ENCODE results near the gene METTL26. TPM values are rescaled to one million over a fixed set of nuclear protein-coding genes. Genes with fewer than 3 reads are reported as not detected.

METTL26 gene
- total and polyA plus RNA-seq, 9 of the 15 experiments (the other 6 are each of a cell fraction or from before 2014, with no cell fraction given) = 7.3 to 262 (median 80.9) TPM

DNA sequence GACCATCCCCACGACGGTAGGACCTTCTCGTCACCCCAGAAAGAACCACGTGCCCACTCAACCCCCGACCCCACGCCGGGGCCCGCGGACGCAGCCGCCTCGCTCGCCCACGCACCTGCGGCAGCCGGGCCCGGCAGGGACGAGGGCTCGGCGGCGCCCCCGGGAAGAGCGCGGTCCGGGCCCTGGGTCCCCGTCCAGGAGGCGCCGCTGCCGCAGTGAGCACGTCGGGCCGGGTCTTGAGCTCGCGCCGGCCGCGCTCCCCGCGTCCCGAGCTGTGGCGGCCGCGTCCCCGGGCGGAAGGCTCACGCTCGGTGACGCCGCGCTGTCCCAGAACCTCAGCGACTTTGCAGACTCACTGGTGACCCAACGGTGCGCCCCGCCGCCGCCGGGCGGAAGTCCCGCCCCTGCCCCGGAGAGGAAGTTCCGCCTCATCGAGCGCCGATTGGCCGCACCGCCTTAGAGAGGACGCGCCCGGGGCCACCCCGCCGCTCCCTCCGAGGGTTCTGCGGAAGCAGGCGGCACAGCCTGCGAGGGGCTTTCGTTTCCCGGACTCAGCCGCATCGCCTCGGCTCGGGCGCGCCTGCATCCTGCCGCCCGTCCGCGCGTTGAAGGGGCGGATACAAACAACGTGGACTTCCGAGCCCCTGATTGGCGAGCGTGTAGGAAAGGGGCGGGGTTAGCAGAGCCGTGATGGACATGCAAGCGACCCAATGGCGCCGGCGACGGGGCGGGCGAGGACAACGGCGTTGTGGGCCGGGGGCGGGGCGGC is 47.0 kb downstream of the METTL26 start (continued):
- TF ChIP-seq, protein P1, sequence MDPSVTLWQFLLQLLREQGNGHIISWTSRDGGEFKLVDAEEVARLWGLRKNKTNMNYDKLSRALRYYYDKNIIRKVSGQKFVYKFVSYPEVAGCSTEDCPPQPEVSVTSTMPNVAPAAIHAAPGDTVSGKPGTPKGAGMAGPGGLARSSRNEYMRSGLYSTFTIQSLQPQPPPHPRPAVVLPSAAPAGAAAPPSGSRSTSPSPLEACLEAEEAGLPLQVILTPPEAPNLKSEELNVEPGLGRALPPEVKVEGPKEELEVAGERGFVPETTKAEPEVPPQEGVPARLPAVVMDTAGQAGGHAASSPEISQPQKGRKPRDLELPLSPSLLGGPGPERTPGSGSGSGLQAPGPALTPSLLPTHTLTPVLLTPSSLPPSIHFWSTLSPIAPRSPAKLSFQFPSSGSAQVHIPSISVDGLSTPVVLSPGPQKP (CRISPR knock-in tag; IDR thresholded peaks at IDR 0.05) = no peak
- TF ChIP-seq THRAP3 (IDR thresholded peaks at IDR 0.05; ENCODE audit: borderline replicate concordance) (no peak), SIX5 (IDR thresholded peaks at IDR 0.05; ENCODE audit: borderline replicate concordance in 1 of 2, insufficient read depth in 1 of 2, low read depth in 1 of 2, low read length in 2 of 2) (no peak), FOXK2 (conservative IDR thresholded peaks at IDR 0.05 in 1 of 2, IDR thresholded peaks at IDR 0.05 in 1 of 2; ENCODE audit: low read depth in 2 of 2) (peak; percentile 35 to 47; a peak in 2 of 4 replicates), RBM34 (IDR thresholded peaks at IDR 0.05; ENCODE audit: borderline replicate concordance, insufficient read depth, low read length) (no peak; the same call in 1 of the 2 replicates), HDAC2 (IDR thresholded peaks at IDR 0.05) (no peak), MYNN (IDR thresholded peaks at IDR 0.05) (no peak), MYNN (CRISPR knock-in tag; IDR thresholded peaks at IDR 0.05) (no peak), MCM5 (IDR thresholded peaks at IDR 0.05; ENCODE audit: low read depth) (no peak), HIVEP1 (CRISPR knock-in tag; IDR thresholded peaks at IDR 0.05) (no peak), ZNF316 (IDR thresholded peaks at IDR 0.05) (peak; percentile 55), CSDE1 (IDR thresholded peaks at IDR 0.05) (no peak), ZC3H4 (CRISPR knock-in tag; IDR thresholded peaks at IDR 0.05; ENCODE audit: borderline replicate concordance) (no peak), RAD21 (CRISPR knock-in tag; conservative IDR thresholded peaks at IDR 0.05 in 1 of 2, IDR thresholded peaks at IDR 0.05 in 1 of 2) (0 out of 4 replicates have a peak, but pooled peaks of 1 of the 2 experiments have one; percentile 2)
- TF ChIP-seq, protein P2, sequence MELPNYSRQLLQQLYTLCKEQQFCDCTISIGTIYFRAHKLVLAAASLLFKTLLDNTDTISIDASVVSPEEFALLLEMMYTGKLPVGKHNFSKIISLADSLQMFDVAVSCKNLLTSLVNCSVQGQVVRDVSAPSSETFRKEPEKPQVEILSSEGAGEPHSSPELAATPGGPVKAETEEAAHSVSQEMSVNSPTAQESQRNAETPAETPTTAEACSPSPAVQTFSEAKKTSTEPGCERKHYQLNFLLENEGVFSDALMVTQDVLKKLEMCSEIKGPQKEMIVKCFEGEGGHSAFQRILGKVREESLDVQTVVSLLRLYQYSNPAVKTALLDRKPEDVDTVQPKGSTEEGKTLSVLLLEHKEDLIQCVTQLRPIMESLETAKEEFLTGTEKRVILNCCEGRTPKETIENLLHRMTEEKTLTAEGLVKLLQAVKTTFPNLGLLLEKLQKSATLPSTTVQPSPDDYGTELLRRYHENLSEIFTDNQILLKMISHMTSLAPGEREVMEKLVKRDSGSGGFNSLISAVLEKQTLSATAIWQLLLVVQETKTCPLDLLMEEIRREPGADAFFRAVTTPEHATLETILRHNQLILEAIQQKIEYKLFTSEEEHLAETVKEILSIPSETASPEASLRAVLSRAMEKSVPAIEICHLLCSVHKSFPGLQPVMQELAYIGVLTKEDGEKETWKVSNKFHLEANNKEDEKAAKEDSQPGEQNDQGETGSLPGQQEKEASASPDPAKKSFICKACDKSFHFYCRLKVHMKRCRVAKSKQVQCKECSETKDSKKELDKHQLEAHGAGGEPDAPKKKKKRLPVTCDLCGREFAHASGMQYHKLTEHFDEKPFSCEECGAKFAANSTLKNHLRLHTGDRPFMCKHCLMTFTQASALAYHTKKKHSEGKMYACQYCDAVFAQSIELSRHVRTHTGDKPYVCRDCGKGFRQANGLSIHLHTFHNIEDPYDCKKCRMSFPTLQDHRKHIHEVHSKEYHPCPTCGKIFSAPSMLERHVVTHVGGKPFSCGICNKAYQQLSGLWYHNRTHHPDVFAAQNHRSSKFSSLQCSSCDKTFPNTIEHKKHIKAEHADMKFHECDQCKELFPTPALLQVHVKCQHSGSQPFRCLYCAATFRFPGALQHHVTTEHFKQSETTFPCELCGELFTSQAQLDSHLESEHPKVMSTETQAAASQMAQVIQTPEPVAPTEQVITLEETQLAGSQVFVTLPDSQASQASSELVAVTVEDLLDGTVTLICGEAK (IDR thresholded peaks at IDR 0.05) = peak; percentile 98
- TF ChIP-seq, protein P2 (CRISPR knock-in tag; IDR thresholded peaks at IDR 0.05) = no peak
- TF ChIP-seq, protein P3, sequence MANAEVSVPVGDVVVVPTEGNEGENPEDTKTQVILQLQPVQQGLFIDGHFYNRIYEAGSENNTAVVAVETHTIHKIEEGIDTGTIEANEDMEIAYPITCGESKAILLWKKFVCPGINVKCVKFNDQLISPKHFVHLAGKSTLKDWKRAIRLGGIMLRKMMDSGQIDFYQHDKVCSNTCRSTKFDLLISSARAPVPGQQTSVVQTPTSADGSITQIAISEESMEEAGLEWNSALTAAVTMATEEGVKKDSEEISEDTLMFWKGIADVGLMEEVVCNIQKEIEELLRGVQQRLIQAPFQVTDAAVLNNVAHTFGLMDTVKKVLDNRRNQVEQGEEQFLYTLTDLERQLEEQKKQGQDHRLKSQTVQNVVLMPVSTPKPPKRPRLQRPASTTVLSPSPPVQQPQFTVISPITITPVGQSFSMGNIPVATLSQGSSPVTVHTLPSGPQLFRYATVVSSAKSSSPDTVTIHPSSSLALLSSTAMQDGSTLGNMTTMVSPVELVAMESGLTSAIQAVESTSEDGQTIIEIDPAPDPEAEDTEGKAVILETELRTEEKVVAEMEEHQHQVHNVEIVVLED (CRISPR knock-in tag; IDR thresholded peaks at IDR 0.05) = peak; percentile 65
